ENCODE measurements around the gene FBXL22.
"Not testable (repeated sequence)": the region's sequence is repeated elsewhere in the genome, so short reads cannot be mapped to it uniquely, and the experiment has no call there.

Gene FBXL22

GRCh38 chr15:63595065-63595464, 2.1 kb upstream of the FBXL22 start:
- no peak for DNase-seq

GRCh38 chr15:63595688-63596087, 1.5 kb upstream of the FBXL22 start:
- DNase-seq = no peak

- no peak for DNase-seq
Measured at GRCh38 chr15:63596676-63597037, 530 bp upstream of the FBXL22 start.

- no peak for DNase-seq
Measured at GRCh38 chr15:63597821-63598220, 634 bp downstream of the FBXL22 start.

- no peak for DNase-seq
Measured at GRCh38 chr15:63598473-63599400, 1.6 kb downstream of the FBXL22 start.

GRCh38 chr15:63599401-63600000, 2.3 kb downstream of the FBXL22 start:
- peak; percentile 56 for DNase-seq

GRCh38 chr15:63600001-63600615, 2.9 kb downstream of the FBXL22 start:
- no peak for DNase-seq

- peak; percentile 91 for DNase-seq
Measured at GRCh38 chr15:63600616-63601025, 3.4 kb downstream of the FBXL22 start.

GRCh38 chr15:63601026-63601703, 4.0 kb downstream of the FBXL22 start:
- DNase-seq = peak; percentile 27

- no peak for DNase-seq
Measured at GRCh38 chr15:63601704-63602185, 4.6 kb downstream of the FBXL22 start.

GRCh38 chr15:63602595-63602994, 5.4 kb downstream of the FBXL22 start:
- no peak for DNase-seq

- DNase-seq = no peak
Measured at GRCh38 chr15:63603516-63603915, 6.3 kb downstream of the FBXL22 start.

GRCh38 chr15:63604281-63604680, 7.1 kb downstream of the FBXL22 start:
- DNase-seq = no peak

- no peak for DNase-seq
Measured at GRCh38 chr15:63605036-63605435, 7.8 kb downstream of the FBXL22 start.

GRCh38 chr15:63605816-63606215, 8.6 kb downstream of the FBXL22 start:
- DNase-seq = peak; percentile 38

- DNase-seq = no peak
Measured at GRCh38 chr15:63606308-63606707, 9.1 kb downstream of the FBXL22 start.

- no peak for DNase-seq
Measured at GRCh38 chr15:63608989-63609388, 11.8 kb downstream of the FBXL22 start.

GRCh38 chr15:63609448-63609847, 12.3 kb downstream of the FBXL22 start:
- DNase-seq = no peak

- DNase-seq = peak; percentile 73
Measured at GRCh38 chr15:63610209-63610841, 13.1 kb downstream of the FBXL22 start.

- no peak for DNase-seq
Measured at GRCh38 chr15:63611177-63611576, 14.0 kb downstream of the FBXL22 start.

- DNase-seq = no peak
Measured at GRCh38 chr15:63612300-63612699, 15.1 kb downstream of the FBXL22 start.

- no peak for DNase-seq
Measured at GRCh38 chr15:63615935-63616334, 18.7 kb downstream of the FBXL22 start.

GRCh38 chr15:63617147-63617546, 20.0 kb downstream of the FBXL22 start:
- DNase-seq = not testable (repeated sequence)

Data from CD4-positive, alpha-beta T cell treated with Interferon gamma for 1 hour (primary cell).